ENCODE measurements around the gene GABRR1. TPM values are rescaled to one million over a fixed set of nuclear protein-coding genes. Genes with fewer than 3 reads are reported as not detected.

GABRR1 gene
- total RNA-seq, 1 donor, result not detected

- no peak for TF ChIP-seq CTCF (IDR thresholded peaks at IDR 0.05; ENCODE audit: insufficient read depth, low read length)
- no peak overlapping the region for H3K4me3 ChIP-seq (ENCODE audit: low read depth, low read length)
- no peak for DNase-seq (ENCODE audit: low read depth)
Observed at GRCh38 chr6:89221129-89221528, 4.0 kb upstream of the GABRR1 start.

- no peak overlapping the region for H3K4me3 ChIP-seq (ENCODE audit: low read depth, low read length)
- no peak for TF ChIP-seq CTCF (IDR thresholded peaks at IDR 0.05; ENCODE audit: insufficient read depth, low read length)
- no peak for DNase-seq (ENCODE audit: low read depth)
Observed at GRCh38 chr6:89216411-89216810, 747 bp downstream of the GABRR1 start.

GRCh38 chr6:89215391-89215790 lies 1.8 kb downstream of the GABRR1 start:
- no peak for DNase-seq (ENCODE audit: low read depth)
- TF ChIP-seq CTCF (IDR thresholded peaks at IDR 0.05; ENCODE audit: insufficient read depth, low read length), result no peak

GRCh38 chr6:89214197-89214596 lies 3.0 kb downstream of the GABRR1 start:
- no peak for DNase-seq (ENCODE audit: low read depth)
- H3K4me3 ChIP-seq (ENCODE audit: low read depth, low read length), result no peak overlapping the region
- TF ChIP-seq CTCF (IDR thresholded peaks at IDR 0.05; ENCODE audit: insufficient read depth, low read length), result no peak

More at GRCh38 chr6:89215391-89215790, 1.8 kb downstream of the GABRR1 start:
- H3K4me3 ChIP-seq (ENCODE audit: low read depth, low read length), result no peak overlapping the region

- no peak overlapping the region for H3K4me3 ChIP-seq (ENCODE audit: low read depth, low read length)
- no peak for DNase-seq (ENCODE audit: low read depth)
- TF ChIP-seq CTCF (IDR thresholded peaks at IDR 0.05; ENCODE audit: insufficient read depth, low read length), result no peak
Observed at GRCh38 chr6:89212472-89212871, 4.7 kb downstream of the GABRR1 start.

- no peak for DNase-seq (ENCODE audit: low read depth)
- no peak for TF ChIP-seq CTCF (IDR thresholded peaks at IDR 0.05; ENCODE audit: insufficient read depth, low read length)
- H3K4me3 ChIP-seq (ENCODE audit: low read depth, low read length), result no peak overlapping the region
Observed at GRCh38 chr6:89209457-89209856, 7.7 kb downstream of the GABRR1 start.

- no peak for DNase-seq (ENCODE audit: low read depth)
- no peak for TF ChIP-seq CTCF (IDR thresholded peaks at IDR 0.05; ENCODE audit: insufficient read depth, low read length)
- no peak overlapping the region for H3K4me3 ChIP-seq (ENCODE audit: low read depth, low read length)
Observed at GRCh38 chr6:89208551-89208950, 8.6 kb downstream of the GABRR1 start.

Data from fibroblast of the aortic adventitia (primary cell).